Measurements from ENCODE around the gene KCNQ1. TPM values are rescaled to one million over a fixed set of nuclear protein-coding genes. Genes with fewer than 3 reads are reported as not detected.

The KCNQ1 gene
- total RNA-seq, 1 donor from 2014 or later: 6.4 TPM

DNA sequence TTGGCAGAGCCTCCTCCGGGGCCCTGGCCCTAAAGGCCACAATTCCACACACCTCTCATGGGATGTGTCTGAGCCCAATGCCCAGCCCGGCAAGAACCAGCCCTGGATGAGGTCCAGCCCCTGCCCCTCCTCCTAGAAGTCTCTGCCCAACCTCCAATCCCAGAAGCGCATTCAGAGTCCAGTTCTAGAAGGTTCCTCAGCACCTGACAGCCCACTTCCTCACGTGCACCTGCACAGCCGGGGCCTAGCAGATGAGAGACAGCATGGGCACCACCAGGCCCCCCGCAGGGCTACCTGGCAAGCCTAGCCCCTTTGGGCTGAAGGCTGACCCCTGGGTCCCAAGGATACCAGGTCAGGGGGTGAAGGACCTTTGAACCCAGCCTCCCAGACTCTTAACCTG, 452.2 kb downstream of the KCNQ1 start:
- H3K9me3 Mint-ChIP-seq: no peaks in the 10 kb centered on the region
- H3K36me3 Mint-ChIP-seq (ENCODE audit: low read depth): no peaks in the 10 kb centered on the region
- H3K4me3 Mint-ChIP-seq: no peak overlapping the region
- intact Hi-C loops (cut with micrococcal nuclease): no loop called here
- DNase-seq: no peak
- H3K27ac Mint-ChIP-seq: no peak overlapping the region
- peaks cover 33% of the 10 kb centered on the region for H3K4me1 Mint-ChIP-seq
- H3K27me3 Mint-ChIP-seq: no peaks in the 10 kb centered on the region

DNA sequence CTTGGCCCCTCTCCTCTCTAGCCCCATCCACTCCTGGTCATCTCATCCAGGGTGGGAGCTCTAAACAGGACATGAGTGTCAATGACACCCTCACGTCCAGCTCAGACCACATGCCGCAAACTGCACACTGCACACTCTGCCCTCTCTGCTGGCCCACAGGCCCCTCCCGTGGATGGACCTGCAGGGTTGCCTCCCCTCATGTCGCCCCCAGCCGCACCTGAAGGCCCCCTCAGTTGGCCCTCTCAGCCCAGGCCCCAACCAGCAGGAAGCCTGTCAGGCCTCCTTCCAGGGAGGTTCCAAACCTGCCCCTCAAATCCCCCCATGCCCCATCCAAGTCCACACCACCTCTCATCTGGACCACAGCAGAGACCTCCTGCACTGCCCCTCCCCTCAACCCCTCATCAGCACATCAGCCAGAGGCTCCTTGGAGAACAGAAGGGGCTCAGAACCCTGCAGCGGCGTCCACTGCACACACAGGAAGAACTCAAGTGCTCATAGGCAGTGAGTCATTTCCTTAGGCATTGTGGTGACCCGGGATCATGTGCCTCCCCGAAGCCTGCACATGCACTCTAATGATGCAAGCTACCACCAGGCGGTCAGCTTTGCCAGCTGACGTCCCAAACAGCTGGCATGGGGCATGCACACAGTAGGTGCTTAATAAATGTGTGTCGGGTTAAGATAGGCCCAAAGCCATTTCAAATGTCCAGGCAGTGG, 453.7 kb downstream of the KCNQ1 start:
- intact Hi-C loops (cut with micrococcal nuclease): loop anchor here (1.0 kb wide), 1 partner anchor 31 kb away; the partner anchor contains the start of gene PHLDA2
- H3K9me3 Mint-ChIP-seq: no peaks in the 10 kb centered on the region
- H3K4me1 Mint-ChIP-seq: peaks cover 28% of the 10 kb centered on the region
- H3K27ac Mint-ChIP-seq: peak overlapping the region; percentile 97
- H3K4me3 Mint-ChIP-seq: peak overlapping the region; percentile 87
- DNase-seq: peak; percentile 88
- no peaks in the 10 kb centered on the region for H3K36me3 Mint-ChIP-seq (ENCODE audit: low read depth)
- H3K27me3 Mint-ChIP-seq: no peaks in the 10 kb centered on the region

Other genes starting within 250 kb of the KCNQ1 start
- 0.62 and 0.96 TPM in 2 replicates for gene ASCL2, start 174.4 kb upstream of the KCNQ1 start, total RNA-seq
- gene C11orf21, start 143.1 kb upstream of the KCNQ1 start, total RNA-seq: 2.4 and 2.6 TPM in 2 replicates
- 2.4 and 2.6 TPM in 2 replicates for gene TSPAN32, start 143.0 kb upstream of the KCNQ1 start, total RNA-seq
- gene CD81, start 67.7 kb upstream of the KCNQ1 start, total RNA-seq: 224 and 225 TPM in 2 replicates
- gene TSSC4, start 44.3 kb upstream of the KCNQ1 start, total RNA-seq: 61.8 and 62.9 TPM in 2 replicates
- gene TRPM5, start 494 bp upstream of the KCNQ1 start, total RNA-seq: not detected in 2 replicates